Esophagus muscularis mucosa (tissue), 4 donors: ENCODE data around the gene FOXD1. TPM values are rescaled to one million over a fixed set of nuclear protein-coding genes. Genes with fewer than 3 reads are reported as not detected.
"Not testable (repeated sequence)": the region's sequence is repeated elsewhere in the genome, so short reads cannot be mapped to it uniquely, and the experiment has no call there.

Source experiments
- DNase-seq: peaks from one replicate; pipeline ENCODE4 v3.0.0-alpha.2; 2017; ENCODE audit errors: extremely low spot score
- H3K27ac ChIP-seq, 4 donors: fragments of 200-600 bp; sonication (generic); replicated peaks in 1 of 4; 1 replicate in 3 of 4; 2 replicates in 1 of 4; pipeline ENCODE4 v1.5.1; 2016 to 2019; ENCODE audit warnings: mild to moderate bottlenecking in 1 of 4
- H3K27me3 ChIP-seq, 4 donors: fragments of 200-600 bp; sonication (generic); one replicate each; pipeline versions ENCODE4 v1.5.1 to v1.6.0; 2016 to 2019
- H3K36me3 ChIP-seq, 4 donors: fragments of 200-600 bp; sonication (generic); one replicate each; pipeline ENCODE4 v1.5.1; 2016 to 2019
- H3K4me1 ChIP-seq, 4 donors: fragments of 200-600 bp; sonication (generic); one replicate each; pipeline ENCODE4 v1.5.1; 2016 to 2019
- H3K4me3 ChIP-seq, 4 donors: fragments of 200-600 bp; sonication (generic); 1 replicate in 2 of 4; 2 replicates in 2 of 4; pipeline ENCODE4 v1.5.1; 2016 to 2019; ENCODE audit warnings: mild to moderate bottlenecking in 4 of 4, moderate library complexity in 1 of 4
- H3K9me3 ChIP-seq, 4 donors: fragments of 200-600 bp; sonication (generic); 1 replicate in 3 of 4; 2 replicates in 1 of 4; pipeline ENCODE4 v1.5.1; 2016 to 2019
- EP300 ChIP-seq: sonication (generic); formaldehyde crosslinking; IDR thresholded peaks from one replicate; pipeline ENCODE4 v1.6.1; 2017; ENCODE audit warnings: antibody characterized with exemption
- POLR2A ChIP-seq: fragments of 450-650 bp; IDR thresholded peaks from one replicate; pipeline ENCODE4 v1.6.1; 2017; ENCODE audit warnings: antibody characterized with exemption, moderate library complexity, mild to moderate bottlenecking, low read depth
- POLR2AphosphoS5 ChIP-seq, 2 donors: sonication (generic); formaldehyde crosslinking; IDR thresholded peaks; one replicate each; pipeline ENCODE4 v1.6.1; 2017; ENCODE audit warnings: antibody characterized with exemption in 2 of 2
- WGBS: methylation state at CpG from one replicate; pipeline ENCODE4 v1.1.5; 2018; 5-methylcytosine and 5-hydroxymethylcytosine counted together
- intact Hi-C: fragments of 100-400 bp; cut with DNase I; formaldehyde crosslinking; loops from one replicate; pipeline ENCODE4 v1.15.1; 2023
- total RNA-seq, 4 donors: library from RNA; depleted of rRNA; stranded (reverse); fragments of >200 nt; gene quantifications; one replicate each; pipeline versions ENCODE4 v1.1.0 to v1.2.1, GENCODE V29; 2016
- TF ChIP-seq, protein P1 (sequence below), 3 experiments: fragments of 200-600 bp in 2 of 3; fragments of 450-650 bp in 1 of 3; sonication (generic) in 2 of 3; IDR thresholded peaks; one replicate each; pipeline ENCODE4 v1.5.1; 2017 to 2019; ENCODE audit warnings: antibody characterized with exemption in 3 of 3, mild to moderate bottlenecking in 2 of 3, moderate library complexity in 1 of 3

Gene FOXD1
- total RNA-seq, 4 donors from 2014 or later, result 5.0 to 23.4 (median 13.6) TPM

DNA sequence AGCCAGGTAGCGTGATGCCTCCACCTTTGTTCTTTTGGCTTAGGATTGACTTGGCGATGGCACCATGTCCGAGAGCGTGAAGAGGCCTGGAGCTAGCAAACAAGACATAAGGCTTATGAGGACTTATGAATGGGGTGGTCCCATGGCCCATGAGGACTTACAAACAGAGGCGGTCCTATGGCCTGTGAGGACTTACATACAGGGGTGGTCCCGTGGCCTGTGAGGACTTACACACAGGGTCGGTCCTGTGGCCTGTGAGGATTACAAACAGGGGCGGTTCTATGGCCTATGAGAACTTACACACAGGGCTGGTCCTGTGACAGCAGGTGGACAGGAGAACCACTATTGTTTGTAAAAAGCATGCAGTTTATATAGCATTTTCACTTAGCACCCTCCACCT, 21.3 kb upstream of the FOXD1 start:
- DNase-seq, result peak; percentile 42
- WGBS, result 98% methylated on average over 8 of the region's 8 CpGs
- no peak for TF ChIP-seq EP300
- no peak for TF ChIP-seq POLR2A
- TF ChIP-seq POLR2AphosphoS5 (IDR thresholded peaks at IDR 0.05), result no peak
- TF ChIP-seq, protein P1, sequence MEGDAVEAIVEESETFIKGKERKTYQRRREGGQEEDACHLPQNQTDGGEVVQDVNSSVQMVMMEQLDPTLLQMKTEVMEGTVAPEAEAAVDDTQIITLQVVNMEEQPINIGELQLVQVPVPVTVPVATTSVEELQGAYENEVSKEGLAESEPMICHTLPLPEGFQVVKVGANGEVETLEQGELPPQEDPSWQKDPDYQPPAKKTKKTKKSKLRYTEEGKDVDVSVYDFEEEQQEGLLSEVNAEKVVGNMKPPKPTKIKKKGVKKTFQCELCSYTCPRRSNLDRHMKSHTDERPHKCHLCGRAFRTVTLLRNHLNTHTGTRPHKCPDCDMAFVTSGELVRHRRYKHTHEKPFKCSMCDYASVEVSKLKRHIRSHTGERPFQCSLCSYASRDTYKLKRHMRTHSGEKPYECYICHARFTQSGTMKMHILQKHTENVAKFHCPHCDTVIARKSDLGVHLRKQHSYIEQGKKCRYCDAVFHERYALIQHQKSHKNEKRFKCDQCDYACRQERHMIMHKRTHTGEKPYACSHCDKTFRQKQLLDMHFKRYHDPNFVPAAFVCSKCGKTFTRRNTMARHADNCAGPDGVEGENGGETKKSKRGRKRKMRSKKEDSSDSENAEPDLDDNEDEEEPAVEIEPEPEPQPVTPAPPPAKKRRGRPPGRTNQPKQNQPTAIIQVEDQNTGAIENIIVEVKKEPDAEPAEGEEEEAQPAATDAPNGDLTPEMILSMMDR (IDR thresholded peaks at IDR 0.05), result no peak

DNA sequence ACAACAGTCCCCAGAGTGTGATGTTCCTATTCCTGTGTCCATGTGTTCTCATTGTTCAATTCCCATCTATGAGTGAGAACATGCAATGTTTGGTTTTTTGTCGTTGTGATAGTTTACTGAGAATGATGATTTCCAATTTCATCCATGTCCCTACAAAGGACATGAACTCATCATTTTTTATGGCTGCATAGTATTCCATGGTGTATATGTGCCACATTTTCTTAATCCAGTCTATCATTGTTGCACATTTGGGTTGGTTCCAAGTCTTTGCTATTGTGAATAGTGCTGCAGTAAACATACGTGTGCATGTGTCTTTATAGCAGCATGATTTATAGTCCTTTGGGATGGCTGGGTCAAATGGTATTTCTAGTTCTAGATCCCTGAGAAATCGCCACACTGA, 20.1 kb upstream of the FOXD1 start:
- H3K27me3 ChIP-seq, H3K4me3 ChIP-seq, intact Hi-C loops, H3K4me1 ChIP-seq, H3K27ac ChIP-seq, DNase-seq, H3K9me3 ChIP-seq, H3K36me3 ChIP-seq: not testable (repeated sequence)
- 50% methylated on average over 2 of the region's 3 CpGs for WGBS

More for the DNA sequence above, 21.3 kb upstream of the FOXD1 start:
- no peak overlapping the region for H3K27ac ChIP-seq
- intact Hi-C loops, result no loop called here
- H3K4me1 ChIP-seq, result no peaks in the 10 kb centered on the region
- H3K27me3 ChIP-seq, result no peaks in the 10 kb centered on the region
- no peak overlapping the region for H3K4me3 ChIP-seq
- no peaks in the 10 kb centered on the region for H3K9me3 ChIP-seq
- no peaks in the 10 kb centered on the region for H3K36me3 ChIP-seq

DNA sequence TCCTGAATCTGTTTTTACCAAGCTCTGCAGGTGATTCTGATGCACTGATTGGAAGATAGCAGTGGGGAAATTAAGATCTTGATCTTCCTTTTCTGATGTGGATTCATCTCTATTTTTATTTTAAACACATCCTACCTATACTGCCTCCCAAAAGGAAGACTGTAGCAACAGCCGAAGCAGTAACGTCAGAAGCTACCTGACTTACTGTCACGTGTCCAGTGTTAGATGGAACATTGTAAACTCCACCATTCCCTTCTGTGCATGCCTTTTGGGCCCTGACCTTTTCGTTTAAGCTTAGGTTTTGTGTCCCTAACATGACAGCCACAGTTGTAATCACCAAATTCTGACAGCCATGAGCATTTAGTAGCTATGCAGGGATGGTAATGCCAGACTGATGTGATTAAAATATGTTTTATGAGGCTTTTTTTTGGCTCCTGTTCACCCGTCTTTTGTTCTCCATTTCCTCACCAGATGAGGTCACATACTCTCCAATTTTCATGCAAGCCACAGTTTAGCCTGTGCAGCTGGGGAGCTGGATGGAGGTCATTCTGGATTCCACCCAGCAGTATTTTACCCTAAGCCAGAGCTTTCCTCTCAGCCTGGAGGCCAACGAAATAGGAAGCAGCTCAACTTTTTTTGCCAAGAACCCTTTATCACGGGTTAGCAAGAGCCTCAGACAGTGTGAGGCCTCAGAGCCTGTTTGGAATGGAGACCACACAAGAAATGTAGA, 15.6 kb upstream of the FOXD1 start:
- H3K36me3 ChIP-seq, result no peaks in the 10 kb centered on the region
- H3K9me3 ChIP-seq, result no peaks in the 10 kb centered on the region
- H3K27ac ChIP-seq, result no peak overlapping the region
- TF ChIP-seq POLR2AphosphoS5 (IDR thresholded peaks at IDR 0.05) (peak in 1 of 2 donors; percentile 13), EP300 (no peak)
- H3K27me3 ChIP-seq, result no peaks in the 10 kb centered on the region
- peaks cover 0 to 5% (median 0%) of the 10 kb centered on the region in 4 donors for H3K4me1 ChIP-seq
- 46% methylated on average over 7 of the region's 7 CpGs for WGBS
- DNase-seq, result peak; percentile 89
- no peak overlapping the region for H3K4me3 ChIP-seq
- intact Hi-C loops, result no loop called here

DNA sequence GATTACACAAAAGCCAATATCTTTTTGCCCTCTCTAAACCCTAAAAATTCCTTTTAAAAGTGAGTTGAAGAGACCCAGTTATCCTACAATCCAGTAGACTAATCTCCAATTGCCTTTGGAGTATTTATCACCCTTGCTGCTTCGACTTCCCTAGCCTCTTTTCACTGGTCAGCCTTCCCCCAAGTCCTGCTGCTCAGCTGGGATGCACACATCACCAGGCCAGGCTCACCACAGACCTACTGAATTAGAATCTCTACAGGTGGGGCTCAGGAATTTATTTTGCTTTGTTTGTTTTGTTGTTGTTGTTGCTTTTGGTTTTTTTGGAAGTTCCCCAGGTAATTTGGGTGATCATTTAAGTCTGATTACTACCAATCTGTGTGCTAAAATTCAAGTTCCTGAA, 11.6 kb upstream of the FOXD1 start:
- H3K36me3 ChIP-seq, result no peaks in the 10 kb centered on the region
- no peak overlapping the region for H3K4me3 ChIP-seq
- DNase-seq, result no peak
- peaks cover 0 to 5% (median 0%) of the 10 kb centered on the region in 4 donors for H3K4me1 ChIP-seq
- H3K9me3 ChIP-seq, result no peaks in the 10 kb centered on the region
- intact Hi-C loops, result no loop called here
- H3K27me3 ChIP-seq, result peaks cover 0 to 16% (median 0%) of the 10 kb centered on the region in 4 donors
- WGBS, result 82% methylated on average over 1 of the region's 1 CpG
- H3K27ac ChIP-seq, result no peak overlapping the region
- TF ChIP-seq, protein P1 (IDR thresholded peaks at IDR 0.05), result no peak
- TF ChIP-seq POLR2AphosphoS5 (IDR thresholded peaks at IDR 0.05) (no peak), POLR2A (no peak), EP300 (no peak)

DNA sequence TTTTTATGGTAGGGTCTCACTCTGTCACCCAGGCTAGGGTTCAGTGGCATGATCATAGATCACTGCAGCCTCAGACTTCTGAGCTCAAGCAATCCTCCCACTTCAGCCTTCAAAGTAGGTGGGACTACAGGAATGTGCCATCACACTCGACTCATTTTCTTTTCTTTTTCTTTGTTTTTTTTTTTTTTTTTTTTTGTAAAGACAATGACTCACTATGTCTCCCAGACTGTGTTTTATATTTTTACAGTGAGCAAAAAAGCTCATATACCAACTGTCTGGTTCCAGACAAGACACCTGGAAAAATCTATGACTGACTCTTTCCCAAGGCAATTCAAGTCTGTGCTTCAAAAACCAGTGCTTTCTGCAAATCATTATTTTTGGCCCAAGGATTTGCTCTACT, 10.8 kb upstream of the FOXD1 start:
- intact Hi-C loops, result no loop called here
- TF ChIP-seq POLR2A (no peak), EP300 (no peak), POLR2AphosphoS5 (IDR thresholded peaks at IDR 0.05) (no peak)
- TF ChIP-seq, protein P1 (IDR thresholded peaks at IDR 0.05), result no peak
- no peak overlapping the region for H3K27ac ChIP-seq
- peak; percentile 0 for DNase-seq
- peaks cover 0 to 1% (median 0%) of the 10 kb centered on the region in 4 donors for H3K4me1 ChIP-seq
- no peak overlapping the region for H3K4me3 ChIP-seq
- no peaks in the 10 kb centered on the region for H3K9me3 ChIP-seq
- no peaks in the 10 kb centered on the region for H3K36me3 ChIP-seq
- 68% methylated on average over 1 of the region's 1 CpG for WGBS
- H3K27me3 ChIP-seq, result peaks cover 0 to 18% (median 0%) of the 10 kb centered on the region in 4 donors

DNA sequence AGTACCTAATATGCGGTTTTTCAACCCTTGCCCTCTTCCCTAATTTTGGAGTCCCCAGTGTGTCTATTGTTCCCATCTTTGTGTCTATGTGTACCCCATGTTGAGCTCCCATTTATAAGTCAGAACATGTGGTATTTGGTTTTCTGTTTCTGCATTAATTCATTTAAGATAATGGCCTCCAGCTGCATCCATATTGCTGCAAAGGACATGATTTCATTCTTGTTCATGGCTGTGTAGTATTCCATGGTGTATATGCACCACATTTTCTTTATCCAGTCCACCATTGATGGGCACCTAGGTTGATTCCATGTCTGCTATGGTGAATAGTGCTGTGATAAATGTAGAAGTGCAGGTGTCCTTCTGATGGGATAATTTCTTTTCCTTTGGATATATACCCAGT, 7.9 kb upstream of the FOXD1 start:
- intact Hi-C loops, H3K36me3 ChIP-seq: not testable (repeated sequence)
- H3K27me3 ChIP-seq, result peaks cover 4 to 42% (median 11%) of the 10 kb centered on the region in 4 donors

More for the DNA sequence above, 7.9 kb upstream of the FOXD1 start:
- not testable (repeated sequence) for H3K9me3 ChIP-seq, H3K4me1 ChIP-seq, H3K4me3 ChIP-seq, H3K27ac ChIP-seq
- WGBS, result 100% methylated on average over 1 of the region's 1 CpG
- peak; percentile 3 for DNase-seq
